Stimulated activated memory B cell treated with anti-CD40 and anti-IgM and Interleukin-4, amounts not matched to agents 10 μg/mL and 1 μg/mL and 100 μg/mL, for 72 hours (primary cell): ENCODE measurements around the gene STIM1.
"Not testable (repeated sequence)": the region's sequence is repeated elsewhere in the genome, so short reads cannot be mapped to it uniquely, and the experiment has no call there.

Experiments used
- ATAC-seq: fragments of 150-1000 bp; cut with Tn5 transposase; 2 replicates; pipeline ENCODE4 v1.10.0; 2021
- H3K27ac Mint-ChIP-seq: one replicate; pipeline ENCODE4 v1.8.0; 2022; ENCODE audit warnings: mild to moderate bottlenecking, mixed read lengths
- H3K27me3 Mint-ChIP-seq: one replicate; pipeline ENCODE4 v1.8.0; 2022; ENCODE audit warnings: mixed read lengths
- H3K36me3 Mint-ChIP-seq: one replicate; pipeline ENCODE4 v1.8.0; 2022; ENCODE audit warnings: mixed read lengths
- H3K4me1 Mint-ChIP-seq: one replicate; pipeline ENCODE4 v1.8.0; 2022; ENCODE audit warnings: mixed read lengths
- H3K4me3 Mint-ChIP-seq: one replicate; pipeline ENCODE4 v1.8.0; 2022; ENCODE audit warnings: mild to moderate bottlenecking, moderate library complexity, mixed read lengths
- H3K9me3 Mint-ChIP-seq: one replicate; pipeline ENCODE4 v1.8.0; 2022; ENCODE audit warnings: mixed read lengths

Gene STIM1

GRCh38 chr11:4127357-4127756 is 271.9 kb downstream of the STIM1 start:
- H3K27me3 Mint-ChIP-seq = no peaks in the 10 kb centered on the region
- no peaks in the 10 kb centered on the region for H3K4me1 Mint-ChIP-seq
- no peak for ATAC-seq
- H3K36me3 Mint-ChIP-seq = peaks cover 74% of the 10 kb centered on the region
- H3K9me3 Mint-ChIP-seq = no peaks in the 10 kb centered on the region
- H3K4me3 Mint-ChIP-seq = no peak overlapping the region
- H3K27ac Mint-ChIP-seq = no peak overlapping the region

- not testable (repeated sequence) for H3K27me3 Mint-ChIP-seq, H3K4me3 Mint-ChIP-seq, H3K4me1 Mint-ChIP-seq, ATAC-seq, H3K27ac Mint-ChIP-seq, H3K9me3 Mint-ChIP-seq
- peaks cover 65% of the 10 kb centered on the region for H3K36me3 Mint-ChIP-seq
Measured at GRCh38 chr11:4130219-4130618, 274.8 kb downstream of the STIM1 start.

- peaks cover 12% of the 10 kb centered on the region for H3K9me3 Mint-ChIP-seq
- no peaks in the 10 kb centered on the region for H3K27me3 Mint-ChIP-seq
- H3K4me1 Mint-ChIP-seq = no peaks in the 10 kb centered on the region
- no peak overlapping the region for H3K4me3 Mint-ChIP-seq
- peaks cover 58% of the 10 kb centered on the region for H3K36me3 Mint-ChIP-seq
- ATAC-seq = no peak
- no peak overlapping the region for H3K27ac Mint-ChIP-seq
Measured at GRCh38 chr11:4134806-4135205, 279.3 kb downstream of the STIM1 start.

GRCh38 chr11:4138497-4138896 is 283.0 kb downstream of the STIM1 start:
- no peaks in the 10 kb centered on the region for H3K27me3 Mint-ChIP-seq
- no peaks in the 10 kb centered on the region for H3K4me1 Mint-ChIP-seq
- peaks cover 68% of the 10 kb centered on the region for H3K36me3 Mint-ChIP-seq
- no peak overlapping the region for H3K27ac Mint-ChIP-seq
- H3K4me3 Mint-ChIP-seq = no peak overlapping the region
- H3K9me3 Mint-ChIP-seq = peaks cover 24% of the 10 kb centered on the region
- no peak for ATAC-seq

- Mint-ChIP-seq H3K9me3 (peaks cover 24% of the 10 kb centered on the region), H3K27me3 (no peaks in the 10 kb centered on the region)
- ATAC-seq = no peak
Measured at GRCh38 chr11:4140067-4140636, 284.7 kb downstream of the STIM1 start.

More at GRCh38 chr11:4140067-4140636, 284.7 kb downstream of the STIM1 start:
- Mint-ChIP-seq H3K27ac (no peak overlapping the region), H3K4me3 (no peak overlapping the region), H3K4me1 (no peaks in the 10 kb centered on the region), H3K36me3 (peaks cover 58% of the 10 kb centered on the region)
